Activated naive CD8-positive, alpha-beta T cell (primary cell): ENCODE measurements around the gene ARID3B.
"Not testable (repeated sequence)": the region's sequence is repeated elsewhere in the genome, so short reads cannot be mapped to it uniquely, and the experiment has no call there.

ENCODE experiments used
- H3K27ac Mint-ChIP-seq: one replicate; pipeline ENCODE4 v1.8.0; 2021; ENCODE audit warnings: mixed read lengths
- H3K27me3 Mint-ChIP-seq: one replicate; pipeline ENCODE4 v1.8.0; 2021; ENCODE audit warnings: mixed read lengths
- H3K36me3 Mint-ChIP-seq: one replicate; pipeline ENCODE4 v1.8.0; 2021; ENCODE audit warnings: mixed read lengths
- H3K4me1 Mint-ChIP-seq: one replicate; pipeline ENCODE4 v1.8.0; 2021; ENCODE audit warnings: low read depth, mixed read lengths
- H3K4me3 Mint-ChIP-seq: one replicate; pipeline ENCODE4 v1.8.0; 2021; ENCODE audit warnings: mild to moderate bottlenecking, mixed read lengths
- H3K9me3 Mint-ChIP-seq: one replicate; pipeline ENCODE4 v1.8.0; 2021; ENCODE audit warnings: low read depth, mixed read lengths

The ARID3B gene

DNA sequence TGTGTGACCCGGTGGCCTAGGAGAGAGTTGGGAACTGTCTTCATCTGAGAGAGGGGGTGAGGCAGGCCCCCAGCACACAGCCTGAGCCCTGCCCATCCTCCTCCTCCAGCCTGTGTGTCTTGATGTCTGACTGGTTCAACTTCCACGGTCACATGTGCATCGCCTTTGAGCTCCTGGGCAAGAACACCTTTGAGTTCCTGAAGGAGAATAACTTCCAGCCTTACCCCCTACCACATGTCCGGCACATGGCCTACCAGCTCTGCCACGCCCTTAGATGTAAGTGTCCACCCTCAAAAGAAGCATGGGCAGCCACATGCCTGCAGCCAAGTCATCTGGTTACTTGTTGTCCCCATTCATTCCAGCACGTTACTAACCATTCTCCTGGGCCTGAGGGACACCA, 84.7 kb downstream of the ARID3B start:
- Mint-ChIP-seq H3K27me3 (no peaks in the 10 kb centered on the region), H3K27ac (peak overlapping the region; percentile 88), H3K4me3 (no peak overlapping the region), H3K36me3 (peaks cover 5% of the 10 kb centered on the region), H3K9me3 (no peaks in the 10 kb centered on the region), H3K4me1 (peaks cover 48% of the 10 kb centered on the region)

- Mint-ChIP-seq H3K36me3 (peaks cover 5% of the 10 kb centered on the region), H3K4me3 (no peak overlapping the region), H3K9me3 (no peaks in the 10 kb centered on the region), H3K27ac (peak overlapping the region; percentile 88), H3K4me1 (peaks cover 41% of the 10 kb centered on the region), H3K27me3 (no peaks in the 10 kb centered on the region)
Measured at GRCh38 chr15:74626336-74626735, 85.3 kb downstream of the ARID3B start.

GRCh38 chr15:74626752-74627692, 86.0 kb downstream of the ARID3B start:
- H3K27ac Mint-ChIP-seq: peak overlapping the region; percentile 88
- peak overlapping the region; percentile 47 for H3K4me3 Mint-ChIP-seq
- no peaks in the 10 kb centered on the region for H3K27me3 Mint-ChIP-seq
- H3K36me3 Mint-ChIP-seq: peaks cover 5% of the 10 kb centered on the region
- H3K4me1 Mint-ChIP-seq: peaks cover 39% of the 10 kb centered on the region
- no peaks in the 10 kb centered on the region for H3K9me3 Mint-ChIP-seq

- no peaks in the 10 kb centered on the region for H3K27me3 Mint-ChIP-seq
- no peaks in the 10 kb centered on the region for H3K9me3 Mint-ChIP-seq
- H3K4me1 Mint-ChIP-seq: peaks cover 41% of the 10 kb centered on the region
- H3K4me3 Mint-ChIP-seq: peak overlapping the region; percentile 13
- peak overlapping the region; percentile 82 for H3K27ac Mint-ChIP-seq
- peaks cover 5% of the 10 kb centered on the region for H3K36me3 Mint-ChIP-seq
Measured at GRCh38 chr15:74627766-74628165, 86.7 kb downstream of the ARID3B start.

DNA sequence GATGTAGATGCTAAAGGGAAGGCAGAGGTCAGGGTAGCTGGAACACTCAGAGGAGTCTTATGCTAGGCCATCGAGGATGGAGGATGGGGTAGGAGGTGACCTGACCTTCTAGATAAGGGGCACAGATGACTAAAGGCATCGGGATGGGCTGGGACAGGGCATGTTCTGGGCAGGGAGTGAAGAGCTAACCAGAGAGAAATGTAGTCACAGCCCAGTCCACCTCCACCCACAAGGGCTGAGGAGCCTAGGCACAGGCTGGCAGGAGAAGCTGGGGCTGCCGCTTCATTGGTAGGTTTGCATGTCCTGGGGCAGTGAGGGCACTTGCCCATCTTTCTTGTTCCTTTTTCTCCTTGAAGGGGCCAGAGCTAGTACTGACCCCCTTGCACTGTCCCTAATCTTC, 87.2 kb downstream of the ARID3B start:
- Mint-ChIP-seq H3K4me3 (no peak overlapping the region), H3K27me3 (no peaks in the 10 kb centered on the region), H3K27ac (peak overlapping the region; percentile 82), H3K36me3 (peaks cover 5% of the 10 kb centered on the region), H3K9me3 (no peaks in the 10 kb centered on the region), H3K4me1 (peaks cover 41% of the 10 kb centered on the region)

DNA sequence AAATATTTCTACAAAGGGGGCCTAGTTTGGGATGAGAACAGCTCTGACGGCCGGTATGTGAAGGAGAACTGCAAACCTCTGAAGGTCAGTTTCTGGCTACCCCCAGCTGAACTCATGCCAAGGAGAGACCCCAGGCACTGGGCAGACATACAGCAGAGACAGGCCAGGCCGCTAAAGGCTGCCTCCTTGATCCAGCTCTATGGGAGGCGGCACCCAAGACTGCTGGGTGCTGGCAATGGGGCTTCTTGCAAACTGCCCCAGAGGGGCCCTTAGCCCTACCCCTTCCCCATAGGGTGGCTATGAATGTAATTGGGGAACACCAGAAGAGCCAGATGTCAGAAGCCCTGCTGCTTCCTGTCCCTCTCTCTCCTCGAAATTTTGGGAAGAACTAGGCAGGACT, 87.9 kb downstream of the ARID3B start:
- Mint-ChIP-seq H3K9me3 (no peaks in the 10 kb centered on the region), H3K36me3 (peaks cover 5% of the 10 kb centered on the region)

GRCh38 chr15:74629696-74630095, 88.7 kb downstream of the ARID3B start:
- not testable (repeated sequence) for H3K9me3 Mint-ChIP-seq, H3K4me3 Mint-ChIP-seq, H3K27me3 Mint-ChIP-seq, H3K36me3 Mint-ChIP-seq, H3K27ac Mint-ChIP-seq
- H3K4me1 Mint-ChIP-seq: peaks cover 37% of the 10 kb centered on the region

More for the DNA sequence above, 87.9 kb downstream of the ARID3B start:
- Mint-ChIP-seq H3K4me3 (no peak overlapping the region), H3K4me1 (peaks cover 41% of the 10 kb centered on the region), H3K27ac (peak overlapping the region; percentile 41), H3K27me3 (no peaks in the 10 kb centered on the region)

- H3K36me3 Mint-ChIP-seq: peaks cover 5% of the 10 kb centered on the region
- H3K9me3 Mint-ChIP-seq: no peaks in the 10 kb centered on the region
- H3K27me3 Mint-ChIP-seq: no peaks in the 10 kb centered on the region
- H3K27ac Mint-ChIP-seq: peak overlapping the region; percentile 61
- H3K4me1 Mint-ChIP-seq: peaks cover 30% of the 10 kb centered on the region
- H3K4me3 Mint-ChIP-seq: no peak overlapping the region
Measured at GRCh38 chr15:74630284-74631086, 89.5 kb downstream of the ARID3B start.

DNA sequence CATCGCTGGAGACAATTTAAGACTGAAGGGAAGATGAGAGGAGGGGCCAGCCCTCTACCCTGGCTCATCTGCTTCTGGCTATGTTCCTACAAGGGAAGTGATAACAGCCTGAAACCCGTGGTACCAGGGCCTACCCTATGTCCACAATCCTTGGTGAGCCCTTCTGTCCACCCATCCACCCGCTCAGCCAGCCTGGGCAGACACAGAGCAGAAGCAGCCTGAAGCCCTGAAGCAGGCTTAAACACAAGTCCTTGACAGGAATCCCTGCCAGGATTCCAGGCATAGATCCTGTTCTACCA, 90.0 kb downstream of the ARID3B start:
- H3K36me3 Mint-ChIP-seq: peaks cover 2% of the 10 kb centered on the region
- H3K27me3 Mint-ChIP-seq: no peaks in the 10 kb centered on the region
- peaks cover 25% of the 10 kb centered on the region for H3K4me1 Mint-ChIP-seq
- no peak overlapping the region for H3K4me3 Mint-ChIP-seq
- H3K9me3 Mint-ChIP-seq: no peaks in the 10 kb centered on the region
- H3K27ac Mint-ChIP-seq: no peak overlapping the region

DNA sequence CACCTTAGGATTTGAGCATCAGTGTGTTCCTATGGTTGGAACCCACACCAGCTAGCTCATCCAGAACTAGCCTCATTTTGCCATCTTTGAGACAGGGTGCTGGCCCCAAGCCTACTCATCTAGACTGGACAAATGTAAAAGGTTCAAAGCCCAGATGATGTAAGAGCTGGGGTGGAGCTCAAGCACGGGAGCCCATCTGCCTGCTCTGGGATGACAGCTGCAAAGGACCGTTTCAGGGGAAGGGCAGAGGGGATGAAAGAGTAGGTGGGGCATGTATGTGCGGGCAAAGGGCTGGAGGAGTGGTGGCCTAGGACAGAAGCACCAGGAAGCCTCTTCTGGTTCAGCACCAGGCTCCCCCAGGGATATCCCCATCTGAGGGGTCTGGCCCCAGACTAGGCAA, 90.4 kb downstream of the ARID3B start:
- Mint-ChIP-seq H3K27ac (no peak overlapping the region), H3K36me3 (peaks cover 2% of the 10 kb centered on the region), H3K9me3 (no peaks in the 10 kb centered on the region), H3K4me3 (no peak overlapping the region), H3K27me3 (no peaks in the 10 kb centered on the region), H3K4me1 (peaks cover 21% of the 10 kb centered on the region)

DNA sequence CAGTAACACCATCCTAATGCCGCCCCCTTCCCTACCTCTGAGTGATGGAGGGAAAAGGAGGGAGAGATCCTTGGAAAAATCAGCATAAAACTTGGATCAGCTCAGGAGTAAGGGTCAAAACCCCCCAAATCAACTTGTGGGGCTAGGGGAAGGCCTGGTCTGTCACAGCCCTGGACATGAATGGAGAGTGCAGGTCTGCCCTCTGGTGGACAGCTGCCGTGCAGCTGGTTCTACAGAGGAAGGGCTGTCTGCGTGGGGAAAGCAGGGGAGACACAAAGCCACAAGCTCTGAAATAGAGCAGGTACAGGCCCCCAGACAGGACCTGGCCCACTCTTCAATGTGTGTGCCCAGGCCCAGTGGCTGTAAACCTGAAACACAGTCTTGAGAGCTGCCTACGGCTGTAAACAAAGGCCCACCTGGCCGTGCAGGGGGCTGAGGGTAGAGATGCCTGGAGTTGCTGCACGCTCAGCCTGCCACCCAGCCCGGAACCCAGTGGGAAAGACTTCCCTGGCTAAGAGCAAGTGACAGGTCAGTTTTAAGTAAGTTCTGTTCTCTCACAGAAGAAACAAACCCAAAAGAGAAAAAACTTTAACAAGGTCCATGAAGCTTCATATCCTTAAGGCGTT, 91.0 kb downstream of the ARID3B start:
- Mint-ChIP-seq H3K27ac (no peak overlapping the region), H3K36me3 (peaks cover 2% of the 10 kb centered on the region)

DNA sequence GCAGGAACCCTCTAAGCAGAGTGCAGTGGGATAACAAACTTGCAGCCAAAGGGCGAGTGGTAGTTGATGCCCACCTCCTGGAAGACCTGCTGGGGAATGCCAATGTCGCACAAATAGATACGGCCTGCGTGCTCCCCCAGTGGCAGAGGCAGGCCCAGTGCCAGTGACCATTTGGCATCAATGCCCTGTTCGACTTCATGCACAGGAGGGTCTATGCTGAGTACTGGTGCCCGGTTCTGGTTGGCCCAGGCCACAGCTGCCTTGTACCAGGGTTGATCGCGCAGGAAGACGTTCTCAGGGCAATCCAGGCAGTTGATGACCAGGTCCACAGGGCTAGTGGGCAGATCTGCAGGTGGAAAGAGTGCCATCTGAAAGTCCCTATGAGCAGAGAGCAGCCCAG, 91.6 kb downstream of the ARID3B start:
- Mint-ChIP-seq H3K36me3 (peaks cover 2% of the 10 kb centered on the region), H3K4me3 (no peak overlapping the region), H3K4me1 (peaks cover 11% of the 10 kb centered on the region), H3K9me3 (no peaks in the 10 kb centered on the region), H3K27ac (no peak overlapping the region), H3K27me3 (no peaks in the 10 kb centered on the region)

More for the DNA sequence above, 91.0 kb downstream of the ARID3B start:
- H3K9me3 Mint-ChIP-seq: no peaks in the 10 kb centered on the region
- no peaks in the 10 kb centered on the region for H3K27me3 Mint-ChIP-seq
- H3K4me3 Mint-ChIP-seq: no peak overlapping the region
- H3K4me1 Mint-ChIP-seq: peaks cover 16% of the 10 kb centered on the region

GRCh38 chr15:74633781-74634180, 92.8 kb downstream of the ARID3B start:
- no peaks in the 10 kb centered on the region for H3K9me3 Mint-ChIP-seq
- no peaks in the 10 kb centered on the region for H3K36me3 Mint-ChIP-seq
- H3K4me1 Mint-ChIP-seq: peaks cover 3% of the 10 kb centered on the region
- H3K27ac Mint-ChIP-seq: no peak overlapping the region
- no peak overlapping the region for H3K4me3 Mint-ChIP-seq
- no peaks in the 10 kb centered on the region for H3K27me3 Mint-ChIP-seq

GRCh38 chr15:74635228-74635627, 94.2 kb downstream of the ARID3B start:
- no peaks in the 10 kb centered on the region for H3K36me3 Mint-ChIP-seq
- no peaks in the 10 kb centered on the region for H3K27me3 Mint-ChIP-seq
- no peaks in the 10 kb centered on the region for H3K9me3 Mint-ChIP-seq
- H3K4me1 Mint-ChIP-seq: peaks cover 3% of the 10 kb centered on the region
- H3K27ac Mint-ChIP-seq: peak overlapping the region; percentile 34
- no peak overlapping the region for H3K4me3 Mint-ChIP-seq

DNA sequence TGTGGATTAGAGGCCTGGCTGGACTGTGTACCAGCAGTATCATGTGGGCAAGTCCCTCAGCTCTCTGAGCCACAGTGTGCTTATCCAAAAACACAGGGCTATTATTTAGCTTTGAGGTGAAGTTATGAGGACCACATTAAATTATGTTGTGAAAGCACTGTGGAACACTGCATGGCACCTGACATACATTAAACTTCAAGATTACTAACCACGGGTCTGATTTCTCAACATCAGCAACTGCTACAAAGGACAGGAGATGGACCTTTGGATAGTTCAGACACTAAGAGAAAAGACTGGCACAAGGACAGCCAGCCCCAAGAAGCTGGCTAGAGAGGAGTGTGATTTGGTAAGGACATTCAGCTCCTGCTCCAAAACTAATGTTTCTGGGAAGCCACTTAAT, 96.0 kb downstream of the ARID3B start:
- Mint-ChIP-seq H3K27ac (peak overlapping the region; percentile 50), H3K9me3 (no peaks in the 10 kb centered on the region), H3K4me1 (peaks cover 2% of the 10 kb centered on the region), H3K36me3 (no peaks in the 10 kb centered on the region), H3K27me3 (no peaks in the 10 kb centered on the region), H3K4me3 (no peak overlapping the region)
